A204.1 (cell line): Measurements from ENCODE around the gene GRM2.

Experiments
- FAIRE-seq: peaks from 2 replicates; lab custom pipeline; 2012; peaks lifted over from hg19 to GRCh38; lab: Jason Lieb, UNC

GRM2 gene

DNA sequence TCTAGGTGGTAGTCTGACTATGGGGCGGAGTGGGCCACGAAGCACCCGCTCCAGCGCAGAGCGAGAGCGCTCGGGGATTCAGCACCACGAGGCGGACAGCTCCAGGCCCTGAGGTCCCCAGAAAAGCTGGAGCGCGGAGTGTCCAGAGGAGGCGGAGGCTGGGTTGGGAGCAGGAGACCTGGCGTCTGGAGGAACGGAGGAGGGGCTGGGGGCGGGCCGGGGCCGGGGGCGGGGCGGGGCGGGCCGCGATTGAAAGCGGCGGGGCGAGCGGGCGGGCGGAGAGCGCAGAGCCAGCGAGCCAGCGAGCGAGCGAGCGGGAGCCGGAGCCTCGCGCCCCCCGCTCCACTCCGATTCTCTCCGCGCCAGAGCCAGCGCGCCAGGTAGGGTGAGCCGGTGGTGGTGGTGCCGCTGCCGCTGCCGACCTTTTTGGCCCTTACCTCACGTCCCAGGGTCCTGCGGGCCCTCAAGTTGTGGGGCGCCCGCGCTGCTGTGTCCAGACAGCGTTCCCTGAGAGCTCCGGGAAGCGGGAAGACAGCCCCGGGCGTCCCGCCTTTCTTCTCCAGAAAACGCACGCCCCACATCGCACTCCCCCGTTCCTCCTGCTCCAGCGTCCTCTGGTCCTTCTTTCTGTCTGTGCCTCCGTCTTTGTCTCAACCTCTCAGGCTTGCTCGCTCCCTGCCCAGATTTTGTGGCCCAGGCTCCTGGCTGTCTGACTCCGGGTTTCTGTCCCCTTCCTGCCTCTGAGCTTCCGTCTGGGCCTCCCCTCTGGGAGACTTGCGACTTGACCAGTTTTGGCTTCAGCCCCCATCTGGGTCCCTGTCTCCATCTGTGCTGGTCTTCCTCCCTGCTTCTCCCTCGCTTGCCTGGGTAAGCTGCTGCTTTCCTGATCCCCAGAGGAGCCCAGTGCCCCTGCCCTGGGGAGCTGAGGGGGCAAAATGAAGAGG, at the start of gene GRM2:
Gene GRM2 (plus strand): TSS at position 281 of the 944 bp plus-strand sequence. CDS start 1,916 bp downstream, outside the sequence.
- FAIRE-seq, result no peak

DNA sequence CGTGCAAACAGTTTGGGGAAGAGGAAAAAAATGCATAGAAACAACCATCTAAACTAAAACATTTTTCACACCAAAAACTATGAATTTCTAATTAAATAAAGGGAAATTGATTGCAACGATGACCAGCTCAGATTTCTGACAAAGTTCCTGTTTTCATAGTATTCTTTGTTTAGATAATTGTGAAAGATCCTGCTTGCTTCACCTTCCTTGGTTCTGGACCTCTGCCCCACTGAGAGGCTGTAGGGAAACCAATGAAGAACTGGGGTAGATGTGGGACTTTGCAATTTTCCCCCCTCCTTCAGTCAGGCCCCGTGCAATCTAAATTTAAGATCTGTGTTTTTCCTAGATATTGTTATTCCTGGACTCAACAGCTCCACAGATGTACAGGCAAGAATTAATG, 49.6 kb upstream of the GRM2 start:
- FAIRE-seq, result no peak

DNA sequence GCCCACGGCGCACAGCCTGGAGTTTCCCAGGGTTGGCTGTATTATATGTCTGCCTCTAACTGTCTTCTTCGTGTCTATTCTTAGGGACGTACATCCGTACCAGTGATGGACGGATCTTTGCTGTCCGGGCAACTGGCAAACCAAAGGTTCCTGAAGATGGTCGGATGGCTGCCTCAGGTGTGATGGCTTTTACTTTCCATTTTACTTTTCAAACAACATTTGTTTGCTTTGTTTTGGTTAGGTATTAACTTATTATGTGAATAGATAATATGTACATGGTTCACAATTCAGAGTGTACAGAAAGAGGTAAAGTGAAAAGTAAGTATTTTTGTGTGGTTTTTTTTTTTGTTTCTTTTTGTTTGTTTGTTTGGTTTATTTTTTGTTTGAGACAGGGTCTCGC, 46.9 kb upstream of the GRM2 start:
- FAIRE-seq, result no peak

DNA sequence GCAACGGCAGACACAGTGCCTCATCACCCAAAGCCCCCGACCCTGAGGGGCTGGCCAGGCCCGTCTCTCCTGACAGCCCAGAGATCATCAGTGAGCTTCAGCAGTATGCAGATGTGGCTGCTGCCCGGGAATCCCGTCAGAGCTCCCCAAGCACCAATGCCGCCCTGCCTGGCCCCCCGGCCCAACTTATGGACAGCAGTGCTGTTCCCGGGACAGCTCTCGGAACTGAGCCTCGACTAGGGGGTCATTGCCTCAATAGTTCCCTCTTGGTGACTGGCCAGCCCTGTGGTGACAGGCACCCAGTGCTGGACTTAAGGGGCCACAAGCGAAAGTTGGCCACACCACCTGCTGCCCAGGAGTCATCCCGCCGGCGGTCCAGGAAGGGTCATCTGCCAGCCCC, 44.4 kb upstream of the GRM2 start:
- FAIRE-seq, result no peak

DNA sequence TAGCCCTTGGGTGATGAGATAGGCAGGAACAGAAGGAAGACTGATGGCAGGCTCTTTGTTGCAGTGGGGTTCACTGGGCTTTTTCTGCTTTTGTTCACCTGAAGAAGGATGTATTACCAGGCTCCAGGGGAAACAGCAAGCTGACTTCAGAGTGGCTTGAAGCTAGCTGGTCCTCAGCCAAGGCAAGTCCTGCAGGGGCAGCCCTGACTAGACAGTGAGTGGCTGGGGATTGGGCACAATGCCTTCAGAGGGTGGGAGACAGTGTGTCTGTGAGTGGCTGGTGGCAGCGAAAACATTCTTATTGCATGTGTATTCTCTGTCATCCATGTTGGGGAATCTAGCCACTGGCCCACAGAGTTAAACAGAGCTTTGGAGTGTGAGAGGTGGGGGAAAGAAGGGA, 38.1 kb upstream of the GRM2 start:
- no peak for FAIRE-seq

DNA sequence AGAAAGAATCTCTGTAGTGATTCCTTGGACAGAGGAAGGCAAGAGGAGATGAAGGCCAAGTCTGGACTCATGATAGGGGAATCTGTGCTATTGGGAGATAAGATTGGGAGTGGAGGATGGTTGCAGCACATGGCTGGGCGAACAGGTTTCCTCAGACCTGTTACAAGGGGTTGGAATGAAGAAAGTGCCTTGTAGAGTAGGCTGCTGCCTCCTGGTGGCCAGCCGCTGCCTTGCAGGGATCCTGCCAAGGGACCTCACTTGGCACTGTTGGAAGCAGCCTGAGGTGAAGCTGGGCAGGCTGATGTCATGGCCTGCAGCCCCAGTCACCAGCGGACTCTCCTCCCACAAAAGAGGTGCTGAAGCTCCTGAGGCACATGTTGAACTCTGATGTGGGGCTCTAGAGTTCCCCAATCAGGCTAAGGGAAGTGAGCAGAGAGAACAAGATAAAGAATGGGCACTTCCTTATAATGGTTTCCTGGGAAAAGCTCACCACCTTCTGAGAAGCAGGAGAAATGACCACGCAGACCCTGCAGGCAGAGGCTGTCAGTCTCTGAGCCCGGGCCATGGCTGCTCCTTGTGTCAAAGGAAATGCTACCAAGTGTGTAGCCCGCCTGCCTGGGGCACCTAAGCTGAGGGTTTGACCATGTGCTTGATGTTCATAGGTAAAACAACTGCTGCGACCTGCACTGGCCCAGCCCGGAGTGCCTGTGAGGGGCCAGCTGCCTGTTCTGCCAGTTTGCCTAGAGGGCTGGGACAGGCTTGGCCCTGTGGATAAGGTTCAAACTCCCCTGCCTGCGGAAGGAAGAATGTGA, 37.4 kb upstream of the GRM2 start:
- FAIRE-seq, result peak; percentile 29

DNA sequence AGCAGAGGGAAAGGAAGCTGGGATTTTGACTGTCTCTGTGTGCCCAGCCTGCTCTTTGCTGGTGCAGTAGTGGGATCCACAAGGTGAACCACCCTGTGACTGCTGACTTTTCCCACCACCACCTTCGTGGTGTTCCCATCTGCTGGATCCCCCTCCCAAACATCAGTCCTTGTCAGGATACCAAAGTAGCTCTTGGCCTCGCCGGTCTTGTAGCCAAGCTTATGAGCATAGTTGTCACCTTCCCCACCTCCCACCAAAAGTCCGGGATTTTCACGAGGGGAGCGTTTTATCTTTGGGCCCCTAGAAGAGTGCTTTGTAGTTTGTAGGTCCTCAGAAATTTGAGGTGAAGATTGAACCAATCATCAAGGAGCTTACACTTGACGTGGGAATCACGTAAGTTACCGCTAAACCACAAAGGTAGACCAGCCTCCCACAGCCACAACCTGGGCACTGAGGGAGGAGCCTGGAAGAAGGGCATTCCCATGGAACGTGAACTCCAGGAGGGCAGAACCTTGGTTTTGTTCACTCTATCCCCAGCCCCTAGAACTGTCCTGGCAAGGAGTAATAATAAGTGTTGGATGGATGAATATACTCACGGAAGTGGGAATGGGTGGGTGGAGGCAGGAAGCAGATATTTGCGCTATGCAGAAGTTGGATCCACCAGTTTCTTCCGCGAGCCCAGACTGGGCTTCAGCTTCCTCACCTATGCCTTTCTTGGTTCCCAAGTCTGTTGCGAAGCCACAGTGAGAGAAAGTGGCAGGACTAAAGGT, 36.6 kb upstream of the GRM2 start:
- FAIRE-seq, result no peak

DNA sequence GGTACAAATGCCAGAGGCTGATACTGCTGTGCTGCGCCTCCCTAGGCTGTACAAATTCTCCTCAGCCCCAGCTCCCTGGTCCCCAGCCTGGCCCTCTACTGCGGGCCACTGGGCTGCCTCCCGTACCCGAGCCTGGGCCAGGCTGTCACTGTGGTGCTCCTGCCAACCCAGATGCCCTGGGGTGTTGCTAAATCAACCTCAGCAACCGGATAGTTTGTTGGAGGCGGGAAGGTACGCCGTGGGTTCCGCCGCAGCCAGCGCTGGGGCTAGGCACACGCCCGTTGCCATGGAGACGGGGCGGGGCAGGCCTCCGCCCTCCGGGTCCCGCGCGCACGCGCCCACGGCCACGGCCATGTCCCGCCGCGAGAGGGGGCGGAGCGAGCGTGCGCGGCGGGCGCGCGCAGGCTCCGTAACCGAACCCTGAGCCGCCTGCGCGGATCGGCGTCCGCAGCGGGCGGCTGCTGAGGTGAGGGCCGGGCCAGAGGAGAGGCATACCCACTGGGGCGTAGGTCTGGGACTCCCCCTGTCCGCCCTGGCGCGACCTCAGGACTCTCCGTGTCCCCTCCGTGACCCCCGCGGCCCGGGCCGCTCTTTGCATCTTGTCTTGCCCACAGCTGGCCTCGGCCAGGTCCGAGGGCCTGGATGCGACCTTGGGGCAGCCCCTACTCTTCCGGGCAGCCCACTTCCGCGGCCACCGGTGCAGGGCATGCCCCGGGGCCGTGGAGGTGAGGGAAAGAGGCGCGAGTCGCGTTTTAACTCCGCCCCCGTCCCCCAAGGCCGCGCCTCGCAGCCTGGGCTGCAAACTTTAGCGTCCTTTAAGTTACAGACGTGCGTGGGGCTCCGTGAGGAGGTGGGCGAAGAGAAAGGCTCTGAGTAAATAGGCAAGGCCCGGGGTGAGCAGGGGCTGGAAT, 35.8 kb upstream of the GRM2 start, which contains the start of gene TEX264:
Gene TEX264 (plus strand): TSS at position 430 of the 911 bp plus-strand sequence. CDS start 3,053 bp downstream, outside the sequence.
- no peak for FAIRE-seq

DNA sequence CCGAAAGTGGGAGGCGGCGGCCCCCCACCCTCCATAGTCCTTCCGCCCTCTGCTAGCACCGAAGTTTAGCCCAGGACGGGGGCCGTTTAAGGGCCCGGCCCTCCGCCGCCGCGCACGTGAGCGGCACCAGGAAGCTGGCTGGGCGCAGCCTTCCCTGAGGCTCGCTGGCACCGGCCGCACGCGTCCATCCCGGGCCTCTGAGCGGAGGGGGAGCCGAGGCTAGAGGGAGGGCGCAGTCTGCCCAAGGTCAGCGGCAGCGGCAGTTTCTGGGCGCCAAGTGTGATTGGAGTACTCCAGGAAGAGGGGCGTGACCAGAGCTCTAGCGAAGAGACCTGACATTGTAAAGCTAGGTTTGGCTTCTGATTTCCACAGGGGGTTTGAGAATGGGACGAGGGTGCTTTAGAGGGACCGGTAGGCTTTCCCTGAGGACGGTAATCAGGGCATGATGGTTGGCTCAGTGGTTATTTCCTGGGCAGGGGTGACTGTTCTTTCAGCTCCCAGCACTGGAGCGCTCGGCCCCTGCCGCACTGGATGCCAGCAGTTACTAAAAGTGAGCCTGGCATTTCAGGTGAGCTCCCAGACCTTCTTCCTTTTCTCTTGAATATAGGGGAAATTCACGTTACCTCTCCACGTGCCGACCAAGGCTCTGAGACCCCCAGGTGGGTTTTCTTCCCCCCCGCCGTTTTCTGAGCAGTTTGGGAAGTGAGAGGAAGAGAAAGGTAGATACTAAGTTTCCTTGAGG, 35.0 kb upstream of the GRM2 start:
- FAIRE-seq, result peak; percentile 54

DNA sequence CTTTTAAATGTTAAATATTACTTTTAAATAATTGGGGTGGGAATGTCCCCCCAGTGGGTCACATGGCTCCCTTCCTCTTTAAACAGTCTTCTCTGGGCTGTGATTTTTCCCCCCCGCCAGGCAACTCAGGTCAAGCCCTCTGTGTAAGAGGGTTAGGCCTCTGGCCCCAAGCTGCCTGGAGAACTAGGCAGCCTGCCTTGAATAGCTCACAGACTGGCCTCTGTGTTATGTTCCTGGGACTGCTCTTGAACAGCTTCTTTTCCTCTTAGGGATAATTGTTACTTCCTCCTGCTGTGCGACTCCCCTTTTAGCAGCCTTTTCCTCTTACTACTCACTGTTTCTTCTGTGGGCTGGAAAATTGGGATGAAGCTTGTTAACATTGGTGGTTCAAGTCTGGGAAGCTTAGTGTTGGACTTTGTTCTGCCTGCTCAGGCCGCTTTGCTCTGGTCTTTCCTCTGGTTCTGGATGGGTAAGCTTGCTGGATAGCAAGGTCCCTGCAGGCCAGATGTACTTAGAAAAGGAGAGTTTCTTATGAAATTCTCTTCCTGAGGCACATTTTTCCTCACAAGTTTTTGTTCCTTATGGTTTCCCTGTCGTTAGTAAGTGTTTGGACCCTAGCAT, 33.6 kb upstream of the GRM2 start:
- FAIRE-seq, result no peak

DNA sequence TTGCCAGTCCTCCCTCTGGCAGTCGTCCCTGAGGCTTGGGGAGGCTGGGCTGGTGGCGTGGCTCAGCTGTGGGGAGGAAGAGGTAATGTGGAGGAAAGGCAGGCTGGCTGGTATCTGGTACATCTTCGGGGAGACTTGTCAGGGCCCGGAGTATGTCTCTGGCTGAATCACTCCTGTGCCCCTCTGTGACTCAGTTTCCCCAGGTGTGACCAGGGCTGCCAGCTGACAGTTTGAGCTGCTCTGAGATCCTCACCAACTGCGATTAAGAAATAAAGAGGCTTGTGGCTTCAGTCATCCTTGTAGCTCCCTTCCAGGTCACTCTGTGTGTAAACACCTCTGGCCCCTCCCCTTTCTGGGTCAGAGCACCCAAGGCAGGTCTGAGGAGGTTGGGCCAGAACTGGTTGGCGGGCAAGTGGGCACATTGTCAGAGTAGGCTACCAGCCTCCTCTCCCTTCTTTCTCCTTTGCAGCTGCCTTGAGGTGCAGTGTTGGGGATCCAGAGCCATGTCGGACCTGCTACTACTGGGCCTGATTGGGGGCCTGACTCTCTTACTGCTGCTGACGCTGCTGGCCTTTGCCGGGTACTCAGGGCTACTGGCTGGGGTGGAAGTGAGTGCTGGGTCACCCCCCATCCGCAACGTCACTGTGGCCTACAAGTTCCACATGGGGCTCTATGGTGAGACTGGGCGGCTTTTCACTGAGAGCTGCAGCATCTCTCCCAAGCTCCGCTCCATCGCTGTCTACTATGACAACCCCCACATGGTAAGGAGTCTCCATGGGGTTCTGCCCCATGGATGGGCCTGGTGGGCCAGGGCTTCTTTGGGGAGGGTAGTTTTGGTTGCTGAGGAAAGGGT, 32.8 kb upstream of the GRM2 start:
- no peak for FAIRE-seq

DNA sequence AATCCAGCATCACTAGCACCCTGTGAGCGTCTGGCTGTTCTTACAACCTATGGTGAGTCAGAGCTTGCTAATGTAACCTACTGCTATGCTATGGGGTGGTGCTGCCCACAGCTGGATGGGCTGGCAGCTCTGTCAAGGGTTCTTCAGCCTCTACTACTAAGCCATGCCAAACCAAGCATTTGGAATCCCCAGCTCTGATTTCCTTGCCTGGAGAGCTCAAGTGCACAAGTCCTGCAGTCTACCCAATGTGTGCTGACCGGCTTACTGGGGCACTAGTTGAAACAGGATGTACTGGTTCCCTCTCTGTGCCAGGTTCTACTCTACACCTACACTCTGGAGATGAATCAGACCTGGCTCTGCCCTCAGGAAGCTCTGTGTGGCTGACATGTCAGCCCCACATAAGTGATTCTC, 31.7 kb upstream of the GRM2 start:
- FAIRE-seq, result no peak

DNA sequence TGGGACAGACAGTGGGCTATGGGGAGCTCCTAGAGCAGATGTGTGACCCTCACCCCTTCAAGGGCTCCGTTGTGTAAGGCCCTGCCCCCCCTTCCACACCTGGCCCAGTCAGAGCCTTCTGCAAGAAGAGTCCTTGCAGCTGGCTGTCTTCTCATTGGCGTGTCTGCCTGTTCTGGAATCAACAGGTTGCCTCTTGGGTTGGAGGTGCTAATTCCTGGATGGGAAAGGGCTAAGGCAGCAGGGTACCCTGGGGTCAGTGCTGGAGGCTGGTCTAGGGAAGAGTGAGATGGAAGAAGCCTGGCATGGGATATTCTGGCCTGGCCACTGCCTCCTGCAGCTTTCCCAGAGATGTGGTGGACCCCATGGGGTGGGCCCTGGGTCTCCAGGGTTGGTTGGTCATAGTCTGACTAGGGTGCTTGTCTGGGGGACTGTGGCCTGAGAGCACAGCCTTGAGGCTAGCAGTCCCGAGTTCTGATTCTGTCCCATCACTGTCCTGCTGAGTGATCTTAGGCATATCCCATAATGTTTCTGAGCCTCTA, 30.7 kb upstream of the GRM2 start:
- FAIRE-seq, result no peak

DNA sequence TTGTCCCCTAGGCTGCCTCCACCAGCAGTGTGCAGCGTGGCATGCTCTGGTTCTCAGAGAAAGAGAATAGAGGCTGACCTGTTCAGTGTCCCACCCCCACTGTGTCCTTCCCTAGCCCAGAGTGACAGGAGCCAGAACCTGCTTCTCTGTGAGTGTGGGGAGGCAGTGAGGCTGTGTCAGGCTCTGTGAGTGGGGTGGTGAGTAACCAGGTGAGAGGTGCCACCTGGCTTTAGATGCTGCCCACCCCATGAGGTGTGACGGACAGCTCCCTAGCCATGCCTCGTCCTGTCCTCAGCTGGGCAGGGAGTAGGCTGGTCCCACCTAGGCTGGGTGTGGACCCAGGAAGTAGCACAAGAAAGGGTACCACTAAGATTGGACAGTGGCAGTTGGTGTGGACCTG, 29.5 kb upstream of the GRM2 start:
- FAIRE-seq, result no peak

DNA sequence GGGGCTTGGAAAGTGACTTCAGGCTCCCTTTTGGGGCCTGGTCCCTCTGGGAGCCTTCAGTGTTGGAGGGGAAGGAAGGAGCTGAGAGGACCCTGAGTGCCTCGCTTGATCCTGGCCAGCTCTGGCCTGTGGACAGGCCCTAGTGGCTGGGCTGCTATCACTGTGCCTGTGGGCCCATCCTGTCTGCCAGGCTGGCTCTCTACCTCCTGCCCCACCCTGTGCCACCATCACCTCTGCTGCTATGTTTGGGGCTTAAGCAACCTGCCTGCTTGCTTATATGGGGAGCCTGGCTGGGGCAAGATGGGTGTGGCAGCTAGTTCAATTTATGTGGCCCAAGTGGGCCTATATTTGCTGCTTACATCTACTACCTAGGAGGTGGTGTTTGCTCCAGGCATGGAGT, 28.7 kb upstream of the GRM2 start:
- FAIRE-seq, result no peak

DNA sequence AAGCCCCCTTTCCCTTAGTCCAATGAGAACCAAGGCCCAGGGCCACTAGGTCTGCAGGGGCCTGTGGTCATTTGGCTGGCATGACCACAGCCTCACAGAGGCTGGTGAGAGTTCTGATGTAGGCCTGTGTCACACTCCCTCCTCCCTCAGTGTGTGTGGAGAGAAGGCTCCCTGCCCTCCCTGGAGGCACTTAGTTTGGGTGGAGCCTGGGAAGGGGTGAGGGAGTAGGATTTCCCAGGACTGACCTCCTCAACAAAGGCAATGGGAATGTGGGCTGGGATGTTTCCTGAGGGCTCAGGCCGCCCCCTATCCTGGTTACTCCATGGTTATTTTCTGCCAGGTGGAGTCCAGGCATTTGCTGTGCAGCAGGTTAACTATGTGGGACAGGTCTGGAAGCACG, 28.2 kb upstream of the GRM2 start:
- FAIRE-seq, result no peak

DNA sequence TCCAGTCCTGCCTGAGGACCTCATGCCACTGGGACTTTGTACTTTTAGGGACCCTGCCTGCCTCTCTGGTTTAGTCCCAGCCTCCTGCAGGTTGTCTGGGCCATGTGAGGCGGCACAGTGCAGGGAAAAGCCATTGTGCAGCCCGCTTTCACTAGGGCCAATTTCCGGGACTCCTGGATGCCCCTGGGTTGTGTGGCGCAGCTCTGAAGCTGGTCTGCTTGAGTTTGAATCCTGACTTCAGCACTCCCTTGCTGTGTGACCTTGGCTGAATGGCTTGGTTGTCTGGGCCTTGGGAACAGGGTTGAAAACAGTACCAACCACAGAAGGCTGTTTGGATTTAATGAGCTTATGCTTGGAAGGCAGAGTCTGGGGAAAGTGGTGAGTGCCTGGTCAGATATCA, 27.6 kb upstream of the GRM2 start:
- no peak for FAIRE-seq

DNA sequence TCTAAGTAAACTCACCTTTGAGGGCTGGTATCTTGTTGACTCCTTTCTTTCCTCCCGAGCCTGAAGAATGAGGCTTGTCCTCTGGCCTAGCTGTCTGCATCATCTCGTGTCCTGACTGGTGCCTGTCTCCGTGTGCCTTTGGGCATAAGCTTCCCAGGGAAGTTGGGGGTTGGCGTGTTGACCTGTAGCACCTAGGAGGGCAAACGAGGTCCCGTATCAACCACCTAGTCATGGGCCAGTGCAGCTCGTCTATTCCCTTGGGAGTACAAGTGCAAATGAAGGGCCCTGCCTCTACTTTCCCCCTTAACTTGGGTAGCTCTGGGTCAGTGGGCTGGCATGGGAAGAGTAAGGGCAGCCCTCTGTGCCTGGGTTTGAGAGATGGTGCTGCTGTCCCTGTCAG, 27.1 kb upstream of the GRM2 start:
- no peak for FAIRE-seq

DNA sequence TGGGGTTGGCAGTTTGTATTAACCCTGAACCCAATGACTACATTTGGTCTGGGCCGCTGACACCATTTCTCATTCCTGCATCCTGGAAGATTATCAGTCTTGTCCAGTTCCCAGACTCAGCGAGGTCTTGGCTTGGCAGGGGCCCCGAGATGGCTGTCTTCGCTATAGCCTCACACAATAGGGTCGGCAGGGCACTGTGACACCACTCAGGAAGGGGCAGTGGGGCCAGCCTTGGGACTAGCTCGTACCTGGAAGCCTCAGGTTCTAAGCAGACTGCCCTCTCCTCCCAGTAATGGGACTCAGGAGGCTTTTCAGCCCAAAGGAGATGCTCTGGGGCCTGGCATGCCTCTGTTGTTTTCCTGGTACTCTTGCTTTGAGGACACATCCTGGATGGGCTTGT, 26.7 kb upstream of the GRM2 start:
- no peak for FAIRE-seq
